ENCODE data around the gene GDF11.

Gene GDF11

GRCh38 chr12:55718015-55718414 is 24.9 kb upstream of the GDF11 start:
- peak overlapping the region; percentile 99 for H3K27ac ChIP-seq (ENCODE audit: low read depth, low read length)
- no peaks in the 10 kb centered on the region for H3K9me3 ChIP-seq (ENCODE audit: control insufficient read depth, insufficient read depth, low read length)
- H3K4me1 ChIP-seq (ENCODE audit: control insufficient read depth, insufficient read depth, low read length) = peaks cover 21% of the 10 kb centered on the region
- no peak overlapping the region; the same call in 1 of the 2 replicates for H3K9ac ChIP-seq (ENCODE audit: low read depth, low read length)
- no peaks in the 10 kb centered on the region for H3K27me3 ChIP-seq (ENCODE audit: control insufficient read depth, insufficient read depth, low read length)
- H3K36me3 ChIP-seq (ENCODE audit: control insufficient read depth, insufficient read depth, low read length) = peaks cover 3% of the 10 kb centered on the region; the same call in 1 of the 2 replicates
- peak overlapping the region; percentile 94 for H3K4me3 ChIP-seq (ENCODE audit: low read depth, low read length)

- Histone ChIP-seq H3K4me1 (ENCODE audit: control insufficient read depth, insufficient read depth, low read length) (peaks cover 21% of the 10 kb centered on the region), H3K4me3 (ENCODE audit: low read depth, low read length) (peak overlapping the region; percentile 41; the same call in 1 of the 2 replicates), H3K27ac (ENCODE audit: low read depth, low read length) (peak overlapping the region; percentile 99), H3K9ac (ENCODE audit: low read depth, low read length) (no peak overlapping the region; the same call in 1 of the 2 replicates), H3K9me3 (ENCODE audit: control insufficient read depth, insufficient read depth, low read length) (no peaks in the 10 kb centered on the region), H3K36me3 (ENCODE audit: control insufficient read depth, insufficient read depth, low read length) (peaks cover 9% of the 10 kb centered on the region), H3K27me3 (ENCODE audit: control insufficient read depth, insufficient read depth, low read length) (no peaks in the 10 kb centered on the region)
Observed at GRCh38 chr12:55718624-55719275, 24.2 kb upstream of the GDF11 start.

DNA sequence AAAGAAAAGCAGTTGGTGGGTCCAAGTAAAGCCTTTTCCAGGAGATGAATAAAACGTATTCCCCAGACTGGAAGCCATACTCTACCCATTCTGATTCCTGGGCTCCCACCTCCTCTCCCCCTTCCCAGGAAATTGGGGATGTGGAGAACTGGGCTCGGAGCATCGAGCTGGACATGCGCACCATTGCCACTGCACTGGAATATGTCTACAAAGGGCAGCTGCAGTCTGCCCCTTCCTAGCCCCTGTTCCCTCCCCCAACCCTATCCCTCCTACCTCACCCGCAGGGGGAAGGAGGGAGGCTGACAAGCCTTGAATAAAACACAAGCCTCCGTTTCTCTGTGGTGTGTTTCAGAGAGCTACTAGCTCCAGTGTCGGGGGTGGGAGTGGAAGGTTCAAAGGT is 23.6 kb upstream of the GDF11 start:
- no peak overlapping the region for H3K9ac ChIP-seq (ENCODE audit: low read depth, low read length)
- H3K27ac ChIP-seq (ENCODE audit: low read depth, low read length) = no peak overlapping the region

DNA sequence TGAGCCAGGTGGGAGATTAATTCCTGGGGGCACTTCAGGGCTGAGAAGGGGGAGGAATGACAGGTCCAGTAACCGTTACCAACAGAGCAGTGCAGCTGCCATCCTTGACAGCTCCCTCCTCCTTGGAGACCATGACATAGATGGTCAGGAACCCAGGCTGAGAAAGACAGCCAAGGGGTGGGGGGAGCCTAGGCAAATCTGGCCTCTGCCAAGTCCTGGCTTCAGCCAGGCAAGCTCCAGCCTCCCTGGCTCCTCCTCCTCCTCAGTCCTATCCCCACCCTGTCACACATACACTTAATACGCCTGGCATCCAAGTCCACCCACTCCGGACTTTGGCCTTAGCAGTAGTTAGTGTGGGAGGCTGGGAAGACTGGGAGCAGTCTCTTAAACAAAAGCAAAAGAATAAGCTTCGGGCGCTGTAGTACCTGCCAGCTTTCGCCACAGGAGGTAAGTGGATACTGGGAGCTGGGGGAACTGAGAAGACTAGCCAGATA is 22.8 kb upstream of the GDF11 start, which contains the start of gene RDH5:
RDH5 (plus strand) TSS at position 323 of the 494 bp plus-strand sequence. CDS start 792 bp downstream, outside the sequence.
- Histone ChIP-seq H3K4me1 (ENCODE audit: control insufficient read depth, insufficient read depth, low read length) (peaks cover 21% of the 10 kb centered on the region), H3K9ac (ENCODE audit: low read depth, low read length) (no peak within 1 kb of the TSS), H3K27me3 (ENCODE audit: control insufficient read depth, insufficient read depth, low read length) (no peaks in the 10 kb centered on the region), H3K36me3 (ENCODE audit: control insufficient read depth, insufficient read depth, low read length) (peaks cover 21% of the 10 kb centered on the region), H3K9me3 (ENCODE audit: control insufficient read depth, insufficient read depth, low read length) (no peaks in the 10 kb centered on the region), H3K27ac (ENCODE audit: low read depth, low read length) (peak within 1 kb of the TSS; percentile 58), H3K4me3 (ENCODE audit: low read depth, low read length) (no peak within 1 kb of the TSS)

More for the DNA sequence above, 23.6 kb upstream of the GDF11 start:
- Histone ChIP-seq H3K4me1 (ENCODE audit: control insufficient read depth, insufficient read depth, low read length) (peaks cover 21% of the 10 kb centered on the region), H3K4me3 (ENCODE audit: low read depth, low read length) (no peak overlapping the region), H3K27me3 (ENCODE audit: control insufficient read depth, insufficient read depth, low read length) (no peaks in the 10 kb centered on the region), H3K9me3 (ENCODE audit: control insufficient read depth, insufficient read depth, low read length) (no peaks in the 10 kb centered on the region), H3K36me3 (ENCODE audit: control insufficient read depth, insufficient read depth, low read length) (peaks cover 15% of the 10 kb centered on the region)

- Histone ChIP-seq H3K9me3 (ENCODE audit: control insufficient read depth, insufficient read depth, low read length) (no peaks in the 10 kb centered on the region), H3K27me3 (ENCODE audit: control insufficient read depth, insufficient read depth, low read length) (no peaks in the 10 kb centered on the region), H3K4me1 (ENCODE audit: control insufficient read depth, insufficient read depth, low read length) (peaks cover 21% of the 10 kb centered on the region), H3K36me3 (ENCODE audit: control insufficient read depth, insufficient read depth, low read length) (peaks cover 30% of the 10 kb centered on the region), H3K9ac (ENCODE audit: low read depth, low read length) (no peak overlapping the region), H3K4me3 (ENCODE audit: low read depth, low read length) (no peak overlapping the region), H3K27ac (ENCODE audit: low read depth, low read length) (peak overlapping the region; percentile 58)
Observed at GRCh38 chr12:55720894-55721444, 22.0 kb upstream of the GDF11 start.

- no peak overlapping the region for H3K4me3 ChIP-seq (ENCODE audit: low read depth, low read length)
- H3K27ac ChIP-seq (ENCODE audit: low read depth, low read length) = peak overlapping the region; percentile 58
- H3K9me3 ChIP-seq (ENCODE audit: control insufficient read depth, insufficient read depth, low read length) = no peaks in the 10 kb centered on the region
- peaks cover 21% of the 10 kb centered on the region for H3K4me1 ChIP-seq (ENCODE audit: control insufficient read depth, insufficient read depth, low read length)
- no peaks in the 10 kb centered on the region for H3K27me3 ChIP-seq (ENCODE audit: control insufficient read depth, insufficient read depth, low read length)
- peaks cover 36% of the 10 kb centered on the region for H3K36me3 ChIP-seq (ENCODE audit: control insufficient read depth, insufficient read depth, low read length)
- H3K9ac ChIP-seq (ENCODE audit: low read depth, low read length) = no peak overlapping the region
Observed at GRCh38 chr12:55721601-55722213, 21.2 kb upstream of the GDF11 start.

- Histone ChIP-seq H3K4me3 (ENCODE audit: low read depth, low read length) (no peak overlapping the region), H3K9ac (ENCODE audit: low read depth, low read length) (no peak overlapping the region), H3K4me1 (ENCODE audit: control insufficient read depth, insufficient read depth, low read length) (peaks cover 16% of the 10 kb centered on the region), H3K9me3 (ENCODE audit: control insufficient read depth, insufficient read depth, low read length) (no peaks in the 10 kb centered on the region), H3K27ac (ENCODE audit: low read depth, low read length) (no peak overlapping the region), H3K36me3 (ENCODE audit: control insufficient read depth, insufficient read depth, low read length) (peaks cover 42% of the 10 kb centered on the region), H3K27me3 (ENCODE audit: control insufficient read depth, insufficient read depth, low read length) (no peaks in the 10 kb centered on the region)
Observed at GRCh38 chr12:55722948-55723347, 20.0 kb upstream of the GDF11 start.

DNA sequence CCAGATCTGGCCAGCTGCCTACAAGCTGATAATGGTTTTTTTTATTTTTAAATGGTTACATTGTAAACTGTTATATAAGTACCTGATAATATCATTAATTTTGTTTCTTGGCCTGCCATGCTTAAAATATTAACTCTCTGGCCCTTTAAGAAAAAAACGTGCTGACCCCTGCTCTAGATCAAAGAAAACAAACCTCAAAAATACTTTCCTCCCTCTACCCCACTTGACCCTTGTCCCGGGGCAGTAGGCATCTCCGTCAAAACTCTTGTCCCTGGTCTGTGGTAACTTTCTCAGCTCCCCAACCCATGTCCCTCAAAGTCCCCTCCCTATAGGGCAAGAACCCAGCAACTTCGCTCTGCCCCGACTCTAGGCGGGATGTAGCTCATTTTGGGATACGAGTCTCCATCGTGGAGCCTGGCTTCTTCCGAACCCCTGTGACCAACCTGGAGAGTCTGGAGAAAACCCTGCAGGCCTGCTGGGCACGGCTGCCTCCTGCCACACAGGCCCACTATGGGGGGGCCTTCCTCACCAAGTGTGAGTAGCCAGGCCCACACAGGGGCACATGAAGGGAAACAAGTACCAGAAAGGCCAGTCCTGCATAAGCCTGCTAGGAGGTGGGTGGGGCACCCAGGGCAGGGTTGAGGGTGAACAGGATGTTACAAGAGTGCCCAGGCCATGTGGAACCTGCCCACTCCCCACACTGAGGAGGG is 19.3 kb upstream of the GDF11 start:
- Histone ChIP-seq H3K27me3 (ENCODE audit: control insufficient read depth, insufficient read depth, low read length) (no peaks in the 10 kb centered on the region), H3K4me1 (ENCODE audit: control insufficient read depth, insufficient read depth, low read length) (peaks cover 10% of the 10 kb centered on the region), H3K36me3 (ENCODE audit: control insufficient read depth, insufficient read depth, low read length) (peaks cover 42% of the 10 kb centered on the region), H3K27ac (ENCODE audit: low read depth, low read length) (no peak overlapping the region), H3K9ac (ENCODE audit: low read depth, low read length) (no peak overlapping the region), H3K9me3 (ENCODE audit: control insufficient read depth, insufficient read depth, low read length) (no peaks in the 10 kb centered on the region), H3K4me3 (ENCODE audit: low read depth, low read length) (no peak overlapping the region)

- Histone ChIP-seq H3K27ac (ENCODE audit: low read depth, low read length) (no peak overlapping the region), H3K4me1 (ENCODE audit: control insufficient read depth, insufficient read depth, low read length) (peaks cover 7% of the 10 kb centered on the region)
Observed at GRCh38 chr12:55724226-55724939, 18.5 kb upstream of the GDF11 start.

DNA sequence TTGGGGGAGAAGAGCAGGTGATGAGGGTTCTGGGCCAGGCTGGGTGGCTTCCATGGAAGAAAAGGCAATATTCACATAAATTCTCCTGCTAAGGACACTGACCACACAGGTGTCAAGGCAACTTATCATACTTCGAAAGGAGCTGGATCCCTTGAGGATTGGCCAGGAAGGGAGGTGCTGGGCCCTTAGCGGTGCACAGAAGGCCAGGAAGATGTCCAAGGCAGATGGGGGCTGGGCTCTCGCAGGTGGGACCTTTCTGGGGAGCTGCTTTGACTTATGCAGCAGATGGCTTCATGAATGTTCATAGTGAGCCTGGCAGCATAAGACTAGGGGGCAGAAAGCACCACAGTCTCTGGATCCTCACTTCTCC is 18.0 kb upstream of the GDF11 start:
- H3K9ac ChIP-seq (ENCODE audit: low read depth, low read length) = no peak overlapping the region
- peaks cover 42% of the 10 kb centered on the region for H3K36me3 ChIP-seq (ENCODE audit: control insufficient read depth, insufficient read depth, low read length)
- no peak overlapping the region for H3K4me3 ChIP-seq (ENCODE audit: low read depth, low read length)
- no peak overlapping the region for H3K27ac ChIP-seq (ENCODE audit: low read depth, low read length)
- no peaks in the 10 kb centered on the region for H3K9me3 ChIP-seq (ENCODE audit: control insufficient read depth, insufficient read depth, low read length)
- peaks cover 10% of the 10 kb centered on the region for H3K4me1 ChIP-seq (ENCODE audit: control insufficient read depth, insufficient read depth, low read length)
- no peaks in the 10 kb centered on the region for H3K27me3 ChIP-seq (ENCODE audit: control insufficient read depth, insufficient read depth, low read length)

More at GRCh38 chr12:55724226-55724939, 18.5 kb upstream of the GDF11 start:
- no peaks in the 10 kb centered on the region for H3K27me3 ChIP-seq (ENCODE audit: control insufficient read depth, insufficient read depth, low read length)
- H3K9me3 ChIP-seq (ENCODE audit: control insufficient read depth, insufficient read depth, low read length) = no peaks in the 10 kb centered on the region
- no peak overlapping the region for H3K9ac ChIP-seq (ENCODE audit: low read depth, low read length)
- H3K4me3 ChIP-seq (ENCODE audit: low read depth, low read length) = no peak overlapping the region
- H3K36me3 ChIP-seq (ENCODE audit: control insufficient read depth, insufficient read depth, low read length) = peaks cover 42% of the 10 kb centered on the region

All from HUES48 (cell line).